Caco-2 (cell line): Measurements from ENCODE around the gene CCNB1IP1. TPM values are rescaled to one million over a fixed set of nuclear protein-coding genes. Genes with fewer than 3 reads are reported as not detected.

Experiments used
- BruUV-seq: library from RNA; stranded (reverse); fragments of 400-500 nt; replicated peaks from 2 replicates; lab custom pipeline; 2021; lab: Mats Ljungman, UMichigan
- CTCF ChIA-PET: fragments of 300-600 bp; sonication (Branson Sonifier 250); formaldehyde crosslinking; loops from one replicate; lab custom pipeline; 2022; ENCODE audit warnings: antibody characterized with exemption; lab: Charles Lee
- POLR2A ChIA-PET: fragments of 300-600 bp; sonication (Branson Sonifier 250); formaldehyde crosslinking; loops from one replicate; lab custom pipeline; 2022; ENCODE audit warnings: antibody characterized with exemption; lab: Charles Lee
- DNase-seq, 2 experiments: peaks; one replicate each; pipeline versions ENCODE4 v3.0.0 to v3.0.0-alpha.2; 2020 to 2022
- H3K27me3 ChIP-seq: replicated peaks from 2 replicates; pipeline ENCODE4 v1.6.0; 2011; ENCODE audit warnings: low read length; ENCODE audit not compliant: control insufficient read depth, insufficient read depth
- H3K36me3 ChIP-seq: 2 replicates; pipeline ENCODE4 v1.5.1; 2011; ENCODE audit warnings: low read length; ENCODE audit not compliant: control insufficient read depth, insufficient read depth
- H3K4me1 ChIP-seq: fragments of 250-450 bp; sonication (Bioruptor Pico); 2 replicates; pipeline ENCODE4 v1.5.1; 2020; ENCODE audit warnings: mild to moderate bottlenecking
- H3K4me3 ChIP-seq: 2 replicates; pipeline ENCODE4 v1.5.1; 2011; ENCODE audit warnings: low read depth, mild to moderate bottlenecking, control low read depth, low read length
- H3K9me3 ChIP-seq: fragments of 250-450 bp; sonication (Bioruptor Pico); 2 replicates; pipeline ENCODE4 v1.5.1; 2020; ENCODE audit warnings: mild to moderate bottlenecking, moderate library complexity
- H3K27ac Mint-ChIP-seq: one replicate; pipeline ENCODE4 v1.8.0; 2022; ENCODE audit warnings: mixed read lengths; ENCODE audit not compliant: unreplicated experiment
- H3K27me3 Mint-ChIP-seq: one replicate; pipeline ENCODE4 v1.8.0; 2022; ENCODE audit warnings: mixed read lengths; ENCODE audit not compliant: insufficient read depth, unreplicated experiment
- H3K36me3 Mint-ChIP-seq: one replicate; pipeline ENCODE4 v1.8.0; 2022; ENCODE audit warnings: mild to moderate bottlenecking, mixed read lengths; ENCODE audit not compliant: insufficient read depth, unreplicated experiment
- H3K4me1 Mint-ChIP-seq: one replicate; pipeline ENCODE4 v1.8.0; 2022; ENCODE audit warnings: low read depth, mixed read lengths; ENCODE audit not compliant: unreplicated experiment
- H3K4me3 Mint-ChIP-seq: one replicate; pipeline ENCODE4 v1.8.0; 2022; ENCODE audit warnings: mild to moderate bottlenecking, moderate library complexity, mixed read lengths; ENCODE audit not compliant: unreplicated experiment
- H3K9me3 Mint-ChIP-seq: one replicate; pipeline ENCODE4 v1.8.0; 2022; ENCODE audit warnings: mixed read lengths; ENCODE audit not compliant: unreplicated experiment
- CTCF ChIP-seq, 2 experiments: fragments of 200-600 bp in 1 of 2; IDR thresholded peaks; 1 replicate in 1 of 2; 2 replicates in 1 of 2; pipeline versions ENCODE4 v1.5.1 to v1.8.0; 2011 to 2022; ENCODE audit warnings: antibody characterized with exemption in 1 of 2, control low read depth in 1 of 2, inconsistent platforms in 1 of 2, low read depth in 1 of 2, low read length in 1 of 2, mild to moderate bottlenecking in 1 of 2, moderate library complexity in 1 of 2; ENCODE audit not compliant: insufficient read depth in 1 of 2, severe bottlenecking in 1 of 2, unreplicated experiment in 1 of 2
- intact Hi-C: fragments of 100-400 bp; cut with micrococcal nuclease; formaldehyde crosslinking; loops from one replicate; pipeline ENCODE4 v1.10.0; 2022; ENCODE audit not compliant: unreplicated experiment
- total RNA-seq: library from RNA; stranded (reverse); gene quantifications from 2 replicates; pipeline ENCODE4 v1.2.3, GENCODE V29; 2022

CCNB1IP1 gene
- total RNA-seq, 1 experiment from 2014 or later = 111 TPM

GRCh38 chr14:20376071-20376588 lies 43.1 kb upstream of the CCNB1IP1 start:
- peak overlapping the region; percentile 89 for H3K27ac Mint-ChIP-seq
- intact Hi-C loops = loop anchor here (1.0 kb wide), 1 partner anchor 33 kb away; the partner anchor contains the start of gene PARP2
- DNase-seq = peak; percentile 66 to 81
- H3K4me1 ChIP-seq = peaks cover 13% of the 10 kb centered on the region
- no peaks in the 10 kb centered on the region for H3K27me3 ChIP-seq
- TF ChIP-seq CTCF (IDR thresholded peaks at IDR 0.05; ENCODE audit: insufficient read depth in 1 of 2, low read depth in 1 of 2, low read length in 1 of 2, severe bottlenecking in 1 of 2, unreplicated experiment in 1 of 2) = no peak
- H3K4me3 ChIP-seq = no peak overlapping the region
- peaks cover 14% of the 10 kb centered on the region for H3K4me1 Mint-ChIP-seq
- H3K9me3 ChIP-seq = no peaks in the 10 kb centered on the region
- H3K4me3 Mint-ChIP-seq = peak overlapping the region; percentile 12
- H3K36me3 ChIP-seq = peaks cover 5% of the 10 kb centered on the region; the same call in 1 of the 2 replicates
- BruUV-seq = no TSS peak
- CTCF ChIA-PET = interaction anchor here (1.0 kb wide), 1 partner anchor 40 kb away, joined by 4 read pairs; no protein-coding TSS in a partner anchor
- H3K9me3 Mint-ChIP-seq = no peaks in the 10 kb centered on the region
- no peaks in the 10 kb centered on the region for H3K27me3 Mint-ChIP-seq
- peaks cover 75% of the 10 kb centered on the region for H3K36me3 Mint-ChIP-seq
- POLR2A ChIA-PET = interaction anchor here (0.5 to 1.3 kb wide), 3 partner anchors 33 to 94 kb away, joined by 3 to 16 read pairs (median 4); partner anchors contain the start of genes PARP2 and PIP4P1

GRCh38 chr14:20375471-20375870 lies 42.4 kb upstream of the CCNB1IP1 start:
- no TSS peak for BruUV-seq
- H3K4me1 Mint-ChIP-seq = peaks cover 14% of the 10 kb centered on the region
- H3K36me3 Mint-ChIP-seq = peaks cover 75% of the 10 kb centered on the region
- H3K9me3 Mint-ChIP-seq = no peaks in the 10 kb centered on the region
- peak overlapping the region; percentile 89 for H3K27ac Mint-ChIP-seq
- H3K4me3 ChIP-seq = no peak overlapping the region
- no peak overlapping the region for H3K4me3 Mint-ChIP-seq
- H3K9me3 ChIP-seq = no peaks in the 10 kb centered on the region
- intact Hi-C loops = no loop called here
- ChIA-PET CTCF (interaction anchor here (0.6 to 1.0 kb wide), 2 partner anchors 40 to 239 kb away, joined by 3 to 4 read pairs; no protein-coding TSS in a partner anchor), POLR2A (interaction anchor here (1.3 kb wide), 1 partner anchor 32 kb away, joined by 16 read pairs; the partner anchor contains the start of gene PARP2)
- H3K36me3 ChIP-seq = peaks cover 5% of the 10 kb centered on the region; the same call in 1 of the 2 replicates
- TF ChIP-seq CTCF (IDR thresholded peaks at IDR 0.05; ENCODE audit: insufficient read depth in 1 of 2, low read depth in 1 of 2, low read length in 1 of 2, severe bottlenecking in 1 of 2, unreplicated experiment in 1 of 2) = no peak
- no peak for DNase-seq
- no peaks in the 10 kb centered on the region for H3K27me3 ChIP-seq
- H3K4me1 ChIP-seq = peaks cover 13% of the 10 kb centered on the region
- no peaks in the 10 kb centered on the region for H3K27me3 Mint-ChIP-seq

- no peaks in the 10 kb centered on the region for H3K27me3 Mint-ChIP-seq
- peaks cover 14% of the 10 kb centered on the region for H3K4me1 Mint-ChIP-seq
- Histone ChIP-seq H3K27me3 (no peaks in the 10 kb centered on the region), H3K4me3 (no peak overlapping the region), H3K36me3 (peaks cover 5% of the 10 kb centered on the region; the same call in 1 of the 2 replicates), H3K9me3 (no peaks in the 10 kb centered on the region), H3K4me1 (peaks cover 13% of the 10 kb centered on the region)
- no peak overlapping the region for H3K27ac Mint-ChIP-seq
- DNase-seq = no peak
- BruUV-seq = no TSS peak
- no peaks in the 10 kb centered on the region for H3K9me3 Mint-ChIP-seq
- H3K4me3 Mint-ChIP-seq = no peak overlapping the region
- POLR2A ChIA-PET = no interaction called here
- intact Hi-C loops = no loop called here
- TF ChIP-seq CTCF (IDR thresholded peaks at IDR 0.05; ENCODE audit: insufficient read depth in 1 of 2, low read depth in 1 of 2, low read length in 1 of 2, severe bottlenecking in 1 of 2, unreplicated experiment in 1 of 2) = no peak
- peaks cover 75% of the 10 kb centered on the region for H3K36me3 Mint-ChIP-seq
- CTCF ChIA-PET = no interaction called here
Observed at GRCh38 chr14:20372796-20373195, 39.7 kb upstream of the CCNB1IP1 start.
